CD4-positive, alpha-beta memory T cell (primary cell): ENCODE results near the gene DTL. TPM values are rescaled to one million over a fixed set of nuclear protein-coding genes. Genes with fewer than 3 reads are reported as not detected.
A peak's percentile ranks its signal among the peaks of the same experiment; 100 is the strongest.

Source experiments
- CTCF ChIA-PET: fragments of 350-600 bp; sonication (Branson Sonifier 250); formaldehyde crosslinking; loops from one replicate; lab custom pipeline; 2021; ENCODE audit warnings: inconsistent platforms; ENCODE audit not compliant: partially characterized antibody; lab: Charles Lee
- POLR2A ChIA-PET: fragments of 350-600 bp; sonication (Branson Sonifier 250); formaldehyde crosslinking; loops from one replicate; lab custom pipeline; 2021; ENCODE audit not compliant: partially characterized antibody; lab: Charles Lee
- DNase-seq, 5 donors: peaks; one replicate each; pipeline versions ENCODE4 v3.0.0 to v3.0.0-alpha.2; 2020 to 2022; ENCODE audit warnings: mixed read lengths in 1 of 5
- H3K27ac ChIP-seq: one replicate; pipeline ENCODE4 v1.7.0; 2013; ENCODE audit warnings: low read depth, low read length
- H3K27me3 ChIP-seq: 2 replicates; pipeline ENCODE4 v1.7.0; 2013; ENCODE audit warnings: mild to moderate bottlenecking, low read length, moderate library complexity; ENCODE audit not compliant: insufficient read depth
- H3K36me3 ChIP-seq: 2 replicates; pipeline ENCODE4 v1.7.0; 2013; ENCODE audit warnings: mild to moderate bottlenecking, low read length, moderate library complexity; ENCODE audit not compliant: insufficient read depth
- H3K4me1 ChIP-seq: 2 replicates; pipeline ENCODE4 v1.7.0; 2013; ENCODE audit warnings: mild to moderate bottlenecking, low read length, moderate library complexity; ENCODE audit not compliant: insufficient read depth
- H3K4me3 ChIP-seq, 2 donors: one replicate each; pipeline ENCODE4 v1.7.0; 2013; ENCODE audit warnings: low read length in 2 of 2, mild to moderate bottlenecking in 1 of 2
- H3K9me3 ChIP-seq, 2 donors: one replicate each; pipeline ENCODE4 v1.7.0; 2013; ENCODE audit warnings: low read length in 2 of 2, control low read depth in 1 of 2; ENCODE audit not compliant: control insufficient read depth in 1 of 2
- H3K27ac Mint-ChIP-seq, 7 donors: one replicate each; pipeline ENCODE4 v1.8.0; 2020 to 2021; ENCODE audit warnings: mixed read lengths in 7 of 7, mild to moderate bottlenecking in 6 of 7, inconsistent platforms in 3 of 7, moderate library complexity in 3 of 7
- H3K27me3 Mint-ChIP-seq, 2 donors: one replicate each; pipeline ENCODE4 v1.8.0; 2020 to 2021; ENCODE audit warnings: mixed read lengths in 2 of 2
- H3K36me3 Mint-ChIP-seq, 2 donors: one replicate each; pipeline ENCODE4 v1.8.0; 2020 to 2021; ENCODE audit warnings: mixed read lengths in 2 of 2, inconsistent platforms in 1 of 2, mild to moderate bottlenecking in 1 of 2
- H3K4me1 Mint-ChIP-seq, 4 donors: one replicate each; pipeline ENCODE4 v1.8.0; 2020 to 2021; ENCODE audit warnings: mixed read lengths in 4 of 4, mild to moderate bottlenecking in 1 of 4
- H3K4me3 Mint-ChIP-seq, 8 donors: one replicate each; pipeline ENCODE4 v1.8.0; 2020 to 2021; ENCODE audit warnings: mixed read lengths in 8 of 8, mild to moderate bottlenecking in 7 of 8, moderate library complexity in 6 of 8, inconsistent platforms in 3 of 8
- H3K9me3 Mint-ChIP-seq, 8 donors: one replicate each; pipeline ENCODE4 v1.8.0; 2020 to 2021; ENCODE audit warnings: mixed read lengths in 8 of 8, mild to moderate bottlenecking in 5 of 8, inconsistent platforms in 3 of 8, moderate library complexity in 1 of 8
- intact Hi-C: fragments of 100-400 bp; cut with micrococcal nuclease; formaldehyde crosslinking; loops from one replicate; pipeline ENCODE4 v1.15.1; 2023
- polyA plus RNA-seq, 2 donors: library from polyadenylated mRNA; unstranded; fragments of 300-500 nt; fragmentation: Illumina TruSeq; gene quantifications; one replicate each; pipeline ENCODE4 v1.2.3, GENCODE V29; 2021
- total RNA-seq, 2 experiments: library from RNA; stranded (reverse); gene quantifications; one replicate each; pipeline ENCODE4 v1.2.3, GENCODE V29; 2021

DTL gene
- total and polyA plus RNA-seq, 4 experiments from 2014 or later, result 0.06 to 0.15 (median 0.09) TPM; not detected in 1

GRCh38 chr1:212035835-212036605 is 472 bp downstream of the DTL start:
- no peaks in the 10 kb centered on the region for H3K27me3 Mint-ChIP-seq
- intact Hi-C loops, result loop anchor here (1.0 to 5.0 kb wide), 10 partner anchors 24 to 979 kb away; partner anchors contain the start of genes ANGEL2, LPGAT1, NSL1 and PPP2R5A
- ChIA-PET CTCF (interaction anchor here (0.5 to 5.4 kb wide), 61 partner anchors 8 to 1709 kb away, joined by 3 to 53 read pairs (median 4); partner anchors contain the start of gene PACC1), POLR2A (interaction anchor here (0.5 to 3.8 kb wide), 20 partner anchors 9 to 1475 kb away, joined by 3 to 40 read pairs (median 4); partner anchors contain the start of genes FLVCR1 and PPP2R5A)
- DNase-seq, result no peak
- Histone ChIP-seq H3K4me3 (peak overlapping the region; percentile 68 to 78), H3K4me1 (peaks cover 57% of the 10 kb centered on the region), H3K9me3 (no peaks in the 10 kb centered on the region), H3K36me3 (no peaks in the 10 kb centered on the region), H3K27ac (peak overlapping the region; percentile 75), H3K27me3 (no peaks in the 10 kb centered on the region)
- H3K36me3 Mint-ChIP-seq, result peaks cover 0 to 11% of the 10 kb centered on the region in 2 donors
- peaks cover 38 to 71% (median 46%) of the 10 kb centered on the region in 4 donors for H3K4me1 Mint-ChIP-seq
- H3K4me3 Mint-ChIP-seq, result peak overlapping the region; percentile 90 to 99 (median 98)
- peak overlapping the region; percentile 92 to 99 (median 98) for H3K27ac Mint-ChIP-seq
- peaks cover 0 to 3% (median 0%) of the 10 kb centered on the region in 8 donors for H3K9me3 Mint-ChIP-seq

GRCh38 chr1:212037900-212038299 is 2.4 kb downstream of the DTL start:
- DNase-seq, result no peak
- H3K4me3 ChIP-seq, result no peak overlapping the region
- H3K4me1 Mint-ChIP-seq, result peaks cover 26 to 54% (median 33%) of the 10 kb centered on the region in 4 donors
- H3K9me3 Mint-ChIP-seq, result peaks cover 0 to 3% (median 0%) of the 10 kb centered on the region in 8 donors
- H3K27me3 Mint-ChIP-seq, result no peaks in the 10 kb centered on the region
- H3K36me3 ChIP-seq, result no peaks in the 10 kb centered on the region
- H3K27ac ChIP-seq, result no peak overlapping the region
- intact Hi-C loops, result loop anchor here (5.0 kb wide), 1 partner anchor 519 kb away; no protein-coding TSS in a partner anchor
- H3K27ac Mint-ChIP-seq, result peak overlapping the region in 3 of 7 donors; percentile 16 to 74 (median 19)
- H3K36me3 Mint-ChIP-seq, result peaks cover 0 to 11% of the 10 kb centered on the region in 2 donors
- POLR2A ChIA-PET, result no interaction called here
- no peaks in the 10 kb centered on the region for H3K27me3 ChIP-seq
- CTCF ChIA-PET, result interaction anchor here (0.7 to 2.1 kb wide), 2 partner anchors 33 to 418 kb away, joined by 3 to 6 read pairs; no protein-coding TSS in a partner anchor
- no peaks in the 10 kb centered on the region for H3K9me3 ChIP-seq
- H3K4me3 Mint-ChIP-seq, result no peak overlapping the region
- H3K4me1 ChIP-seq, result peaks cover 42% of the 10 kb centered on the region

- Histone ChIP-seq H3K4me1 (peaks cover 24% of the 10 kb centered on the region), H3K9me3 (no peaks in the 10 kb centered on the region), H3K27ac (no peak overlapping the region), H3K27me3 (no peaks in the 10 kb centered on the region), H3K4me3 (no peak overlapping the region), H3K36me3 (no peaks in the 10 kb centered on the region)
- ChIA-PET CTCF (interaction anchor here (0.9 to 2.8 kb wide), 8 partner anchors 11 to 417 kb away, joined by 3 to 18 read pairs (median 5); no protein-coding TSS in a partner anchor), POLR2A (interaction anchor here (1.4 kb wide), 1 partner anchor 247 kb away, joined by 3 read pairs; no protein-coding TSS in a partner anchor)
- intact Hi-C loops, result loop anchor here (5.0 kb wide), 1 partner anchor 518 kb away; no protein-coding TSS in a partner anchor
- DNase-seq, result no peak
- no peaks in the 10 kb centered on the region for H3K27me3 Mint-ChIP-seq
- no peak overlapping the region for H3K4me3 Mint-ChIP-seq
- H3K36me3 Mint-ChIP-seq, result peaks cover 0 to 11% of the 10 kb centered on the region in 2 donors
- no peak overlapping the region for H3K27ac Mint-ChIP-seq
- peaks cover 18 to 46% (median 23%) of the 10 kb centered on the region in 4 donors for H3K4me1 Mint-ChIP-seq
- H3K9me3 Mint-ChIP-seq, result peaks cover 0 to 3% (median 0%) of the 10 kb centered on the region in 8 donors
Measured at GRCh38 chr1:212039622-212040021, 4.1 kb downstream of the DTL start.

- peak overlapping the region; percentile 46 to 82 (median 70) for H3K4me3 Mint-ChIP-seq
- H3K4me1 Mint-ChIP-seq, result peaks cover 16 to 34% (median 18%) of the 10 kb centered on the region in 4 donors
- Histone ChIP-seq H3K4me1 (peaks cover 23% of the 10 kb centered on the region), H3K27ac (peak overlapping the region; percentile 14), H3K9me3 (no peaks in the 10 kb centered on the region), H3K36me3 (no peaks in the 10 kb centered on the region), H3K27me3 (no peaks in the 10 kb centered on the region), H3K4me3 (peak overlapping the region; percentile 1 to 24)
- H3K9me3 Mint-ChIP-seq, result peaks cover 0 to 2% (median 0%) of the 10 kb centered on the region in 8 donors
- peaks cover 0 to 1% of the 10 kb centered on the region in 2 donors for H3K36me3 Mint-ChIP-seq
- POLR2A ChIA-PET, result no interaction called here
- peak in 1 of 5 donors; percentile 10 for DNase-seq
- CTCF ChIA-PET, result interaction anchor here (1.0 to 2.8 kb wide), 6 partner anchors 12 to 360 kb away, joined by 3 to 18 read pairs (median 5); no protein-coding TSS in a partner anchor
- peak overlapping the region in 3 of 7 donors; percentile 65 to 86 (median 78) for H3K27ac Mint-ChIP-seq
- intact Hi-C loops, result no loop called here
- no peaks in the 10 kb centered on the region for H3K27me3 Mint-ChIP-seq
Measured at GRCh38 chr1:212040629-212041412, 5.3 kb downstream of the DTL start.

GRCh38 chr1:212042436-212042835 is 6.9 kb downstream of the DTL start:
- H3K4me3 Mint-ChIP-seq, result peak overlapping the region in 1 of 8 donors; percentile 24
- peaks cover 13% of the 10 kb centered on the region for H3K4me1 ChIP-seq
- no peak overlapping the region for H3K27ac ChIP-seq
- DNase-seq, result no peak
- H3K4me1 Mint-ChIP-seq, result peaks cover 7 to 18% (median 12%) of the 10 kb centered on the region in 4 donors
- no peaks in the 10 kb centered on the region for H3K36me3 Mint-ChIP-seq
- peaks cover 0 to 2% (median 0%) of the 10 kb centered on the region in 8 donors for H3K9me3 Mint-ChIP-seq
- intact Hi-C loops, result no loop called here
- POLR2A ChIA-PET, result no interaction called here
- CTCF ChIA-PET, result interaction anchor here (0.5 kb wide), 1 partner anchor 323 kb away, joined by 3 read pairs; no protein-coding TSS in a partner anchor
- H3K36me3 ChIP-seq, result no peaks in the 10 kb centered on the region
- no peak overlapping the region for H3K4me3 ChIP-seq
- H3K9me3 ChIP-seq, result no peaks in the 10 kb centered on the region
- no peaks in the 10 kb centered on the region for H3K27me3 ChIP-seq
- H3K27me3 Mint-ChIP-seq, result no peaks in the 10 kb centered on the region
- no peak overlapping the region for H3K27ac Mint-ChIP-seq

- Histone ChIP-seq H3K4me1 (peaks cover 7% of the 10 kb centered on the region), H3K4me3 (no peak overlapping the region), H3K9me3 (no peaks in the 10 kb centered on the region), H3K36me3 (no peaks in the 10 kb centered on the region), H3K27me3 (no peaks in the 10 kb centered on the region), H3K27ac (no peak overlapping the region)
- Mint-ChIP-seq H3K36me3 (no peaks in the 10 kb centered on the region), H3K27me3 (no peaks in the 10 kb centered on the region), H3K27ac (no peak overlapping the region), H3K9me3 (peaks cover 0 to 2% (median 0%) of the 10 kb centered on the region in 8 donors), H3K4me1 (peaks cover 4 to 11% (median 8%) of the 10 kb centered on the region in 4 donors), H3K4me3 (no peak overlapping the region)
- DNase-seq, result no peak
- intact Hi-C loops, result no loop called here
- POLR2A ChIA-PET, result no interaction called here
- CTCF ChIA-PET, result interaction anchor here (0.7 to 1.5 kb wide), 4 partner anchors 9 to 411 kb away, joined by 3 to 5 read pairs (median 4); partner anchors contain the start of genes DTL and INTS7
Measured at GRCh38 chr1:212044851-212045250, 9.3 kb downstream of the DTL start.
